Effector memory CD4-positive, alpha-beta T cell (primary cell): ENCODE data around the gene LRBA.

ENCODE experiments used
- DNase-seq, 3 donors: peaks; one replicate each; pipeline ENCODE4 v3.0.0-alpha.2; 2020
- H3K27ac ChIP-seq: 2 replicates; pipeline ENCODE4 v1.7.0; 2013; ENCODE audit warnings: mild to moderate bottlenecking, low read length, moderate library complexity; ENCODE audit not compliant: insufficient read depth, poor library complexity, severe bottlenecking
- H3K27me3 ChIP-seq: replicated peaks from 2 replicates; pipeline ENCODE4 v1.7.0; 2013; ENCODE audit warnings: mild to moderate bottlenecking, low read length; ENCODE audit not compliant: insufficient read depth, control insufficient read depth, poor library complexity, severe bottlenecking
- H3K36me3 ChIP-seq: 2 replicates; pipeline ENCODE4 v1.7.0; 2013; ENCODE audit warnings: mild to moderate bottlenecking, low read length, moderate library complexity; ENCODE audit not compliant: control insufficient read depth, insufficient read depth
- H3K4me1 ChIP-seq: 2 replicates; pipeline ENCODE4 v1.7.0; 2013; ENCODE audit warnings: low read length, mild to moderate bottlenecking; ENCODE audit not compliant: control insufficient read depth, insufficient read depth, poor library complexity, severe bottlenecking
- H3K4me3 ChIP-seq: 2 replicates; pipeline ENCODE4 v1.7.0; 2013; ENCODE audit warnings: low read length, low read depth, mild to moderate bottlenecking; ENCODE audit not compliant: insufficient read depth, poor library complexity, severe bottlenecking
- H3K9me3 ChIP-seq: 2 replicates; pipeline ENCODE4 v1.7.0; 2013; ENCODE audit warnings: mild to moderate bottlenecking, low read length, moderate library complexity; ENCODE audit not compliant: control insufficient read depth

LRBA gene

DNA sequence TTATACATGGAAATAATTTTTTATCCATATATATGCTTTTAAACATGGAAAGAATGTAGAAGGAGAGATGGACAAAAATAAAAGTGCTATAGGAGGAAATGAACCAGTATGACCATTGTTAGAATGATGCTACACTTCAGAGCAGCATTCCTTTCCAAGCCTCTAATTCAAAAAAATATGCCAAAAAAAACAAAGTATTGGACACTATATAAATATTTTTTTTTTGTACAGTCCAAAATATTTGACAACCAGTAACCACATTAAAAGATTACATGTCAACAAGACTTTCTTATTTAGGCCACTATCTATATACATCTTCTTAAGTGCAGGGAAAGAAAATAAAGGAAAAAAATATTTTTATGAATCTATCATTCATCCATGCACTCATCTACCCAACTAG, 198.6 kb downstream of the LRBA start:
- Histone ChIP-seq H3K9me3 (no peaks in the 10 kb centered on the region), H3K36me3 (peaks cover 4% of the 10 kb centered on the region), H3K27me3 (no peaks in the 10 kb centered on the region), H3K4me1 (no peaks in the 10 kb centered on the region), H3K4me3 (no peak overlapping the region), H3K27ac (no peak overlapping the region)
- no peak for DNase-seq

GRCh38 chr4:150814873-150815272, 200.2 kb downstream of the LRBA start:
- Histone ChIP-seq H3K27ac (no peak overlapping the region), H3K4me3 (no peak overlapping the region), H3K4me1 (no peaks in the 10 kb centered on the region), H3K9me3 (no peaks in the 10 kb centered on the region), H3K36me3 (peaks cover 4% of the 10 kb centered on the region), H3K27me3 (no peaks in the 10 kb centered on the region)
- DNase-seq = no peak

DNA sequence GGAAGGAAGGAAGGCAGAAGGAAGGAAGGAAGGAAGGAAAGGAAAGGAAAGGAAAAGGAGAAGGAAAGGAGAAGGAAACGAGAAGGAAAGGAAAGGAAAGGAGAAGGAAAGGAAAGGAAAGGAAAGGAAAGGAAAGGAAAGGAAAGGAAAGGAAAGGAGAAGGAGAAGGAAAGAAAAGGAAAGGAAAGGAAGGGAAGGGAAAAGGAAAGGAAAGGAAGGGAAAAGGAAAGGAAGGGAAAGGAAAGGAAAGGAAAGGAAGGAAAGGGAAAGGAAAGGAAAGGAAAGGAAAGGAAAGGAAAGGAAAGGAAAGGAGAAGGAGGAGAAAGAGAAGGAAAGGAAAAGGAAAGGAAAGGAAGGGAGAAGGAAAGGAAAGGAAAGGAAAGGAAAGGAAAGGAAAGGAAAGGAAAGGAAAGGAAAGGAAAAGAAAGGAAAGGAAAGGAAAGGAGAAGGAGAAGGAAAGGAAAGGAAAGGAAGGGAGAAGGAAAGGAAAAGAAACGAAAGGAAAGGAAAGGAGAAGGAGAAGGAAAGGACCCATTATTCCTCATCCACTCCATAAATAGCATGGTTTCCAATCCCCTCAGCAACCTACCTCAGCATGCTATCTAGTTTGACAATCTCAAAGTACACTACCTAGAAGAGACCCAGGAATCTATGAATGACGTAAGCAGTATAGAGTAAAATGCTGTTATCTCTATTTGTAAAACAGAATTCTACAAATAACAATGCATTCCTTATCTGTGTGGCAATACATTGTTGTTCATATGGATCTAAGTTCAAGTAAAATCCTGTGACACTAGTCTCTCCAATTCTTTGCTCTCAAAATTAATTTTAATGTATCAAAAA, 209.7 kb downstream of the LRBA start:
- DNase-seq = no peak
- Histone ChIP-seq H3K9me3 (no peaks in the 10 kb centered on the region), H3K27ac (no peak overlapping the region), H3K36me3 (peaks cover 11% of the 10 kb centered on the region), H3K4me3 (no peak overlapping the region), H3K4me1 (no peaks in the 10 kb centered on the region), H3K27me3 (no peaks in the 10 kb centered on the region)

- peaks cover 8% of the 10 kb centered on the region for H3K36me3 ChIP-seq
- H3K4me1 ChIP-seq = no peaks in the 10 kb centered on the region
- no peak overlapping the region for H3K4me3 ChIP-seq
- H3K27ac ChIP-seq = no peak overlapping the region
- H3K9me3 ChIP-seq = no peaks in the 10 kb centered on the region
- DNase-seq = no peak
- H3K27me3 ChIP-seq = no peaks in the 10 kb centered on the region
These were observed 213.3 kb downstream of the LRBA start for GRCh38 chr4:150801833-150802232.

GRCh38 chr4:150799207-150799606, 215.9 kb downstream of the LRBA start:
- Histone ChIP-seq H3K27ac (no peak overlapping the region), H3K27me3 (no peaks in the 10 kb centered on the region), H3K4me3 (no peak overlapping the region), H3K4me1 (no peaks in the 10 kb centered on the region), H3K36me3 (peaks cover 1% of the 10 kb centered on the region), H3K9me3 (no peaks in the 10 kb centered on the region)
- DNase-seq = no peak

GRCh38 chr4:150794706-150795105, 220.4 kb downstream of the LRBA start:
- H3K4me1 ChIP-seq = no peaks in the 10 kb centered on the region
- H3K27ac ChIP-seq = no peak overlapping the region
- H3K36me3 ChIP-seq = no peaks in the 10 kb centered on the region
- H3K27me3 ChIP-seq = no peaks in the 10 kb centered on the region
- DNase-seq = no peak
- no peaks in the 10 kb centered on the region for H3K9me3 ChIP-seq
- no peak overlapping the region for H3K4me3 ChIP-seq

DNA sequence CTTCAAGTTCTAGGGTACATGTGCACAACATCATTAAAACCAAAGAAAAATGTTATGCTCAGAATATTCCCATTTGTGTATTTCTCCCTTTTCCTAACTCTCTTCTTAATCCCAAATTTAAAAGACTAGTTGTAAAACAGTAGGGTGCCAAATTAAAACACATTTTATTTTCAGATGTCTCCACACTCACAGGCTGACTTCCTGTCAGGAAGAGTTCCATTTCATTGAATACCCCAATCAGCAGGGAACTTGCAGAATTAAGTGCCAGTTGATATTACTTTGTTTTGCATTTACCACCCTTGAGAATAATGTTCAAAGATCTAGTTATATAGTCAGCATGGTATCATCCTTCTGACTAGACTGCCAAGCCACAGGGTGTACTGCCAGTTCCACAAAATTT, 225.2 kb downstream of the LRBA start:
- no peaks in the 10 kb centered on the region for H3K36me3 ChIP-seq
- H3K9me3 ChIP-seq = no peaks in the 10 kb centered on the region
- H3K4me3 ChIP-seq = no peak overlapping the region
- no peak overlapping the region for H3K27ac ChIP-seq
- no peak for DNase-seq
- H3K4me1 ChIP-seq = no peaks in the 10 kb centered on the region
- H3K27me3 ChIP-seq = no peaks in the 10 kb centered on the region

DNA sequence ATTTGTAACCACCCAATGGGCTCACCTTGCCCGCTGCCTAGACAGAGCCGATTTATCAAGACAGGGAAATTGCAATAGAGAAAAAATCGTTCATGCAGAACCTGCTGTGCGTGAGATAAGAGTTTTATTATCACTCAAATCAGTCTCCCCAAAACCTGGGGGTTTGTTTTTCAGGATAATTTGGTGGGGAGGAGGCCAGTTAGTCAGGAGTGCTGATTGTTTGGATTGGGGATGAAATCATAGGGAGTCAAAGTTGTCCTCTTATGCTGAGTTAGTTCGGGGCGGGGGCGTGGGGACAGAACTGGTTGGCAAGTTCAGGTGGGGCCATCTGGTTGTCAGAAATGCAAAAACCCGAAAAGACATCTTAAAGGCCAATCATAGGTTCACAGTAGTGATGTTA, 230.1 kb downstream of the LRBA start:
- no peaks in the 10 kb centered on the region for H3K4me1 ChIP-seq
- no peaks in the 10 kb centered on the region for H3K27me3 ChIP-seq
- no peaks in the 10 kb centered on the region for H3K36me3 ChIP-seq
- no peak overlapping the region for H3K4me3 ChIP-seq
- H3K27ac ChIP-seq = no peak overlapping the region
- DNase-seq = no peak
- H3K9me3 ChIP-seq = no peaks in the 10 kb centered on the region

- no peak for DNase-seq
- Histone ChIP-seq H3K9me3 (no peaks in the 10 kb centered on the region), H3K27me3 (no peaks in the 10 kb centered on the region)
These were observed 230.8 kb downstream of the LRBA start for GRCh38 chr4:150784305-150784704.

DNA sequence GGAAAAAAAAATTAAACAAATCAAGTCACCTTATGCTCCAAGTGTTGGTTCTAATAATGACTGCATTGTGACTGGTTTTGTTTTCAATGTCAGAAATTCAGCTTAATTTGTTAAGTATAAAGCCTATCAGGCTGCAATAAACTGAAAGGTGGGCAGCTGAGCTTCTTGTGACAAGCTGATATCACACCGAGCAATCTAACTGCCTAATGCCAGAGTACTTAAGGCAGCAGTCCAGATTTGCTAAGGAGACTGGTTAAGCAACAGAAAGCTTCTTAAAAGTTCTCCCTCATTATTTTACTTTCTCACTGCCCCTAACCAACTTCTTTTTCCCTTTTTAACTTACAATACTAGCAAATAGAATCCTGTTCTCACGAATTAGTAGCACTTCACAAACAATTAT, 232.2 kb downstream of the LRBA start:
- no peaks in the 10 kb centered on the region for H3K4me1 ChIP-seq
- DNase-seq = no peak
- no peak overlapping the region for H3K27ac ChIP-seq
- H3K9me3 ChIP-seq = no peaks in the 10 kb centered on the region
- no peak overlapping the region for H3K4me3 ChIP-seq
- H3K36me3 ChIP-seq = no peaks in the 10 kb centered on the region
- H3K27me3 ChIP-seq = no peaks in the 10 kb centered on the region

More at GRCh38 chr4:150784305-150784704, 230.8 kb downstream of the LRBA start:
- no peak overlapping the region for H3K27ac ChIP-seq
- no peak overlapping the region for H3K4me3 ChIP-seq
- H3K36me3 ChIP-seq = no peaks in the 10 kb centered on the region
- H3K4me1 ChIP-seq = no peaks in the 10 kb centered on the region
